ENCODE measurements around the gene UBTD1.

Gene UBTD1

DNA sequence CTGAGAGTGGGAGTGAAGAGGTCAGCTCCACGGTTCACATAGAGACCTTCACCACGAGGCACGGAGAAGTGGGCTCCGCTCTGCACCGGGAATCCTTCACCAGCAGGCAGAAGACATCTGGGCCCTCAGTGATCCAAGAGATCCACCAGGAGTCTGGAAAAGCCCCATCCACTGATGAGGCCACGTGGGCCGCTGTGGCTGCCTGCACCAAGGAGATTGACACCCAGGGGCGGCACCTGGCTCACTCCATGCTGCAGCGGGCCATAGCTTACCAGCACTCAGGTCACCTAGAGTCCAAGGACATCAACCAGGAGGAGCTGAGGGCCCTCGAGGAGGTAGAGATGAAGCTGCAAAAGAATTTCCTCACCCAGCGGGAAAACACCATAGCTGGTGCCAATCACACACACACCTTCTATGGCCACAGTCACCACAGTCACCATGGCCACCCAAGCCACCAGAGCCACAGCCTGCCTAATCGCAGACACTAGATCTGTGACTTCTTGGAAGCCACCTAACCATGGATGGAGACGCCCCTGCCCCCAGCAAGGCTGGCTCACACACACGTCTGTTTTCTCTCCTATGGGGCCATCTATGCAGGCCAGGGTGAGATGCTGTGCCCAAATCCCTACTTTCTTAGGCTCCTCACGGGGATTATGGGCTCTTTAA is 91.5 kb downstream of the UBTD1 start:
- DNase-seq, result no peak

DNA sequence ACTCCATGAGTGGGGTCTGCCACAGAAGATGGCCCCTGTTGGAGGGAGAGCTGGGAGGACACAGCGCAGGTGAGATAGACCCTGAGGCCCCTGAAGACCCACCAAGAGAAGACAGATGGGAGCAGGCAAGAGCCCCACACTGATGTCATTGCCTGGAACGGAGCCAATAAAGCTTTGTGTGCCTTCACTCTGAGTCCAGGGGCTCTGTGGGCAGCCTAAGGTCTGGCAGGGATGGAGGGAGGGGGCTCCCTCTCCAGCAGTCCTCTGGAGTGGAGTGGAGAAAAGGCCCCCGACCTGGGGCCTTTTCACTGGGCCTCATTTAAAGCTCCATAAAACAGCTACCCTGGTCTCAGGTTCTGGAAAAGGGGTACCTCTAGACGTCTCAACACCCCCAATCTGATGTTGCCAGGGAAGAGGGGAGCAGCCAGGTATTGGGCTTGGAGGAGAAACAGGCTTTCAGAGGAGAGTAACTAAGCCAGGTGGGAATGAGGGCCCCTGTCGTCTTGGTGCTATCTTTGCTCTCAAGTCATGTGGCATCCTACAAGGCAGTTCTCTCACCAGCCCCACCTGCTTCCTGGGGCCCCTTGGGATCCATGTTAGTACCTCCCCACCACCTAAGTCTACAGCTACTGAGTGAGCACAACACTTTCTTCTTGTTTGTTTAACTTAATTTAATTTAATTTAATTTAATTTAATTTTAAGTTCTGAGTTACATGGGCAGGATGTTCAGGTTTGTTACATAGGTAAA is 92.2 kb downstream of the UBTD1 start:
- no peak for DNase-seq

DNA sequence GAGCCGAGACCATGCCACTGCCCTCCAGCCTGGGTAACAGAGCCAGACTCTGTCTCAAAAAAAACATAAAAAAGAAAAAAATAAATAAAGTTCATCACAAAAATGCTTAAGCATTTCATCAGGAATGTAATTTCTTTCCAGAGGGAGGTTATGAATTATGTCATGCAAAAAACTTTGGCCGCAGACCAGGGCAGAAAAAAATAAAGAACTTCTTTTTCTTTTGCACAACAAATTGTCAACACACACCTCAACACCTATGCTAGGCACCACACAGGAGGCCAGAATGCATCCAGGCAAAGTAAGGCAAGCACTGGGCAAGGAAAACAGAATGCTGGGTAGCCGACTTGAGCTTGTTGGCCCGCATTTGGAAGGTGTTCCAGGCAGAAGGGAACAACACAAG is 94.7 kb downstream of the UBTD1 start:
- DNase-seq, result no peak

DNA sequence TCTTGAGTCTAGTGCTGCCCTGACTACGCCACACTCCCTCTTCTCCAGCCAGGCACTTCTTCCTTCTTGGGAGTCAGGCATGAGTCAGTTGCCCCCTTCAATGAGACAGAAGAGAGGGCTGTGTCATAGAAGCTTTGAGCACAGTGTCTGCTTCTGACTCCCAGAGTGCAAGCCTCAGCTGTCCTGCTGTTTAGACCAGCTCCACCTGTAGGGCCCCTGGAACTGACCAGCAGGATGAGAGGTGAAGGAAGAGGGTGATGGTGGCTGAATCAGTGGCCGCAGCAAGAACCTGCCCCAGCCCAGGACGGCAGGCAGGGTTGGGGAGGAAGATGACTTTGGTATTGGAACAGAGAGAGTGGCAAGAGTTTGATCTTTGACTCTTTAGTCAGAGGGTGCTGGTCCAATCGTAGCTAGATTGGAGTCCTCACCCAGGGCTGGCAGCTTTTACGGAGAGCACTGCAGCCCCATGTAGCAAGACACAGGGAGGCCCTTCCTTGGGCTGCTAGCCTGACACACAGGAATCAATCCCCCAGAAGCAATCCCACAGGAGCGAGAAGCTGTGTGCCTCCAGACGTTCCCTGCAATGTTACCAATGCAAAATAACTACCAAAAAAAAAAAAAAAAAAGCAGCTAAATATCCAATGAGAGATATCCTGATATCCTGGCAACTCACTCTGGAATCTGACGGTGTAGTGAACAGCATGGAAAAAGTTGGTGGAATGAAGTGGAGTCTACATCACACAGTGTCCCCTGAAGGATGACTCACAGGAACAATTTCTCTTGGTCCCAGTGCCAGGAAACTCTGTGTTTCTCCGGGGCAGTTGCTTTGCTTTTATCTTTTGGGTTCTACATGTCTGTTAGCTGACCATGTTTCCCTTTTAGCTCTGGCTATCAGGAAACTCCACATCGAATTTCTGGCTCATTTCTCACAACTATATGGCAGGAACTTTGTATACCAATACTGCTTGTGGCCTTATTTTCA is 97.7 kb downstream of the UBTD1 start:
- no peak for DNase-seq

DNA sequence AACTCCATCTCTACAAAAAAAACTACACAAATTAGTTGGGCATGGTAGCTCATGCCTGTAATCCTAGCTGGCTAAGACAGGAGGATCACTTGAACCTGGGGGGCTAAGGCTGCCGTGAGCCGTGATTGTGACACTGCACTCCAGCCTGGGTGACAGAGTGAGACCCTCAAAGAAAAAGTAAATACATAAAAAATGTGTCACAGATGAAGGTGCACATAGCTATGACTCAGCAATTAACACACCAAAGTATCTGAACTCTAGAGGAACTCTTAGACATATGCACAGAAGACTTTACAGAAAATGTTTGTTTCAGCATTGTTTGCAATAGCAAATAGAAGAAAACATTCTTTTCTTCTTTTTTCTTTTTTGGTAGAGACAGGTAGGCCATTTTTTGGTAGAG is 99.1 kb downstream of the UBTD1 start:
- no peak for DNase-seq

DNA sequence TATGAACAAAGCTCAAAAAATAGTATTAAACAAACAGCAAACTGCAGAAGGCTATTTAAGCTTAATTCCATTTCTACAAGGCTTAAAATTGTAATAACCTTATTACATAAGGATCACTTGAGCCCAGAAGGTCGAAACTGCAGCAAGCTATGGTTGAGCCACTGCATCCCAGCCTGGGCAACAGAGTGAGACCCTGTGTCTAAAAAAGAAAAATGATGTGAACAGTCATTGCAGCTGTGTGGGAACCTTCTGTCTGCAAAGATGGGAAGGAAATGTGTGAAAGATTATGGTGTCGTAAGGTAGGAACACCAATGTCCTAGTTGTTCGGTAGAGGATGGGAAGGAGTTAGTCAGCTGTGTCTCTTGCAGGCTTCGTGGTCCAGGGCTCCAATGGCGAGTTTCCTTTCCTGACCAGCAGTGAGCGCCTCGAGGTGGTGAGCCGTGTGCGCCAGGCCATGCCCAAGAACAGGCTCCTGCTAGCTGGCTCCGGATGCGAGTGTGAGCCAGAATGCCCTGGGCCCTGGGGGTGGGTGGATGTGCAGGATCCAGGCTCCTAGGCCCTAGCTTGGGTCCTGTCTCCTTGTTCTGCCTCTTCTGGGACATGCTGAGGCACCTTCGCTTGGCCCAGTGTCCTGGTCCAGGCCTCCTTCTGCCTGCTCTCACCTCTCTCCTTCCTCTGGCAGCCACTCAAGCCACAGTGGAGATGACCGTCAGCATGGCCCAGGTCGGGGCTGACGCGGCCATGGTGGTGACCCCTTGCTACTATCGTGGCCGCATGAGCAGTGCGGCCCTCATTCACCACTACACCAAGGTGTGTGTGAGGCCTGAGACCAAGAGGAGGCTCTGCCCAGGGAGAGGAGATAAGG is 99.9 kb downstream of the UBTD1 start:
- DNase-seq, result no peak

DNA sequence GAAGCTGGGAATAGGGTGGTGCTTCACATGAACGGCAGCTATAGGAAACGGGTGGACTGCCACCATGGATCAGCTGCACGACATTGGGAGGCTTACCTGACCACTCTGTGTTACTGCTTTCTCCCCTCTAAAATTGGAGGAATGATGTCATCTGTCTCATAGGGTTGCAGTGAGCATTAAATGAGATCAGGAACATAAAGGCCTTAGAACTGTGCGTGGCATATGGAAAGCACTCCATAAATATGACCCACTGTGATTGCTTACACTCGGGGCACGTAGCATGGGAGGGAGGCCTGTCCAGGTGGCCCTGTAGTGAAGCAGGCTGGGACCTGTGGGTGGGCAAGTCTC is 100.5 kb downstream of the UBTD1 start:
- DNase-seq, result no peak

DNA sequence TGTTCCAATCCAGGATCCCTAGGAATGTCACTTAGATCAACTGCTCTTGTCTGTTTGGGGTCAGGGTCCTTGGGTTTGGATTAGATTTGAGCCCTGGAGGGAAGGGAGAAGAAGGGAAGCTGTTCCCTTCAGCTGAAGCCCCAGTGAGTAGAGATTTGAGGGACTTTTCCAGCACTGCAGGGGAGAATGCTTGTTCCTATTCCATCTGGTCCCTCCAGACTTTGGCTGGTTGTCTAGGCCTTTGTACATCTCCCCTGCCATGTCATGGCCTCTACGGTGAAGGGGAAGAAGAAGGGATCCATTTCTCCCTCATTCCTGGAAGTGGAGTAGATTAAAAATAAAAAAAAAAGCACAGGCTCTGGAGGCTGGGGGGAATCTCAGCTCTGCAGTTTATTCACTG is 101.9 kb downstream of the UBTD1 start:
- DNase-seq, result no peak

DNA sequence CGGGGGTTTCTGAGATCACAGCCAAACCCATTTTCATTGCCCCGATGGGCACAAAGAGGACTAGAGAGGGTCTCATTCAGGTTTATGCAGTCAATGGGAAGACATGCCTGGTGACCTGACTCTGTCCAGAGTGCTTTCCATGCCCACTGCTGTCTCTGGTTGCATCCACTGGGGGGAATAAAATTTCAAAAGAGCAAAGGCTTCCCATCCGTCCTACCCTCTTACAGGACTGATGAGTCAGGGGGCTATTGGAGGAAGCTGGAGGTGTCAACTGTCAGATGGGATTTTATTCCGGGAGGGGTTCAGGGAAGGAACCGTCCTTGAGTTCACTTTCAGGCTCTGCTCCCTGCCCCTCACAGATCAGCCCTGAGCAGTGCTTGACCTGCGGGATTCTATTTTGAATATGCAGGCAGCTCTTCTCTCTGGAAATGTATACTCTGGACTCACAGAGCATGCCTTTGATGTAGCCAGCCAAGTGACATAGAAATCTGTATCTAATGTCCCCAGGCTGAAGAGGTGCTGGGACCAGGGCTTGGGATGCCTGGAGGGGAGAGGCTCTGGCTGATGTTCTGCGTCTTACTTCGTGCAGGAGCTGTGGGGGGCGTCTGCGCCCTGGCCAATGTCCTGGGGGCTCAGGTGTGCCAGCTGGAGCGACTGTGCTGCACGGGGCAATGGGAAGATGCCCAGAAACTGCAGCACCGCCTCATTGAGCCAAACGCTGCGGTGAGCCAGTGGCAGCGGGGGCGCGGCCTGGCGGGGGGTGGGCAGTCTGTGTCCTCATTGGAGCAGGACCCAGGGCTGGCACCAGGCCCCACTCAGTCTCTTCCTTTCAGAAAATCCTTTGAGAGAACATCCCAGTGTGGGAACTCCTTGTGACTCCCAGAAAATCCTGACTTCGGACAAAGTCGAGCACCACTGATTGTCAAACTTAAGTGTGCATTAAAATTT is 102.8 kb downstream of the UBTD1 start:
- DNase-seq, result no peak

DNA sequence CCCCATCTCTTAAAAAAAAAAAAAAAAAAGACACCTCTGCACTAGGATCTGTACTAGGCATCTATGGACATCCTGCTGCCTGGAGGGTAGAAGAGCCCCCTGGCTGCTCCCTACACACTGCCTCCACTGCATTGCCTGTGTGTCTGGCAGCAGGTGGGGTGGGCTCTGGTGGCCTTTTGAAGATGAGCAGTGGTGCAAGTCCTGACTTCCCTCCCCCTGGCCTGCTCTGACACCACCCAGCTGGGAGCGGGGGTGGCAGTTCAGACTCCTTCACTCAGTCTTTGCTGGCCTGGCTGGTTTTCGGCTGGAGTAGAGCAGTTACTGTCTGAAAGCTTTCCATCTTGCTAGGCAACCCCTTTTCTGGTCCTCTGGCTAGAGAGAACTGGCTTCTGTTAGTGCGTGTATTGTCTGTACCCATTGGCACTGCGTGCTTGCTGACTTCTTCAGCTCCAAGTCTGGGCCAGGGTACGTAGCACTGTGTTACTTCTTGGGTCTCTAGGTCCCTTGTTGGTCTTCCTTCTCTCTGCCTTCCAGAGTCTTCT is 108.4 kb downstream of the UBTD1 start:
- no peak for DNase-seq

DNA sequence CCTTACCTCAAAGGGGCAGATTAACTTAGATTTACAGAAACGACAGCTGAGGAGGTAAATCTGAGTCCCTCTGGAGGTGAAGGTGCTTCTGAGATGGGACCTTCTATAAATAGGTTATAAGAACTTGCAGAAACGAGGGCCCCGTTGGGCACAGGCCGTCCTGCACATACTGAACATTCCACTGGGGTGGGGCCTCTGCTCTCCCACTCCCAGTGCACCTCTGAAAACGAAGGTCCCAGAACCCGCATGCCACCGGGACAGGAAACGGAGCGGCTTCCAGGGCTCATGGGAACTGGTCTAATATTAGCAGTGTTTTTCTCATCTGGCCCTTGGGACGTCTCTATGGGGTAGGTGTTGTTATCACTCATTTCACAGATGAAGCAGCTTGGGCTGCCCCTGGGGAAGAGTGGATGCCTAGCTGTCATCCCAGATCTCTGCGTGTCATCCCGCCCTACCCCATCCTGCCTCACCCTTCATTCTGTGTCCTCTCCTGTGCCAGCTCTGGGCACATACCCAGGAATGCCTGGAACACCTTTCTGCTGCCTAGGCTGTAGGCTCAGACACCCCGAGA is 110.4 kb downstream of the UBTD1 start:
- no peak for DNase-seq

DNA sequence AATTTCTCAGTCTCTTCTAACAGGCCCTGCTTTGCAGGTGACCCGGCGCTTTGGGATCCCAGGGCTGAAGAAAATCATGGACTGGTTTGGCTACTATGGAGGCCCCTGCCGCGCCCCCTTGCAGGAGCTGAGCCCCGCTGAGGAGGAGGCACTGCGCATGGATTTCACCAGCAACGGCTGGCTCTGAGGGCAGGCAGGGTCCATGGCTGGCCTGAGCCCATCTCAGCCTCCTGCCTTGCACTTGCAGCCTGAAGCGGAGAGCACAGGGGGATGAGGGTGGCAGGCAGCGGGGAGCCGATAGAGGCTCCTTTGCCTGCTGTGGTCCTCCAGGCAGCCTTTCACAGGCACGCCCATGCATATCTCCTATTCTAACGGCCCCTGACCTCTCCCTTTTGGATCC is 112.7 kb downstream of the UBTD1 start:
- DNase-seq, result no peak

DNA sequence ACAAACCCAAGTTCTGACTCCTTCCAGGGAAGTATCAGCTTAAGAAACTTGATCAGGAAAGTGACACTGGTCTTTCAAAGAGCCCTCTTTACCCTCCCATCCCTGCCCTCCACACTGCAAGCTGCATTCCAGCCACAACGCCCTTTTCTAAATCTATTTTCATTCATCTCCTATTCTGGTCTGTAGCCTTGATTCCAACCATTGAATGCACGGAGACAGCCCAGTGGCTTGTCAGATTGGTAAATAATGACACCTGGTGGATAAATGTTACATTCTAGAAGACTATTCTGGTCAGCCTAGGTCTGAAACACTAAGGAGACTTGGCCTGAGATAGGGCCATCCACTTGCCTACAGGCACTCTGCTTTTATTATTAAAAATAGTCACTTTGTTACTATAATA is 113.7 kb downstream of the UBTD1 start:
- peak; percentile 35 to 41 for DNase-seq

DNA sequence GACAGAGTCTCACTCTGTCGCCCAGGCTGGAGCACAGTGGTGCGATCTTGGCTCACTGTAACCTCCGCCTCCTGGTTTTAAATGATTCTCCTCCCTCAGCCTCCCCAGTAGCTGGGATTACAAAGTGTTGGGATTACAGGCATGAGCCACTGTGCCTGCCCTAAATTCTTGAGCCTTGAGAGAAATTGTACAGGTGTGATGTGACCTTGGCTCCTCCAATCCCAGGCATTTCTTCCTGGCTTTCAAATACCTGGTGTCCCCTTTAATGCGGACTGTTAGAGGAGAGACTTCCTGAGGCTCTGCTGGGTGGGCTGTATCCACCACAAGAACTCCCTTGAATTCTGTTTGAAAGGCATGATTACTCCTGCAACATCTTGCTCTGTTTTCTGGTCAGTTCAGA is 119.6 kb downstream of the UBTD1 start:
- no peak for DNase-seq

DNA sequence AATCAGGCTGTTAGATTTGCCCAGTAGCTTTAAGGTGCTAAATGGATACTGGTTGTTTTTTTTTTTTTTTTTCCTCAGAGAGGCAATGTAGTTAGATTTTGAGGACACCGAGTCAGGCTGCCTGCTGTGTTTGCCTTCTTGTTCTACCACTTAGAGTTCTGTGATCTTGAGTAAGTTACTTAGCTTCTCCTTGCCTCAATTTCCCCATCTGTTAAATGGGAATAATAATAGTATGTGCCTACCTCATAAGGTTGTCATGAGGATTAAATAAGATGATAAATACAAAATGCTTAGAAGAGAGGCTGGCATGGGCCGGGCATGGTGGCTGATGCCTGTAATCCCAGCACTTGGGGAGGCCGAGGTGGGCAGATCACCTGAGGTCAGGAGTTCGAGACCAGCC is 120.0 kb downstream of the UBTD1 start:
- DNase-seq, result no peak
